Ectodermal cell (in vitro differentiated cells): ENCODE data around the gene ARID1A.

Experiments used
- H3K27ac ChIP-seq: 2 replicates; pipeline ENCODE4 v1.7.0; 2013; ENCODE audit warnings: mild to moderate bottlenecking, low read depth, low read length; ENCODE audit not compliant: insufficient read depth, poor library complexity, severe bottlenecking
- H3K27me3 ChIP-seq: 2 replicates; pipeline ENCODE4 v1.7.0; 2013; ENCODE audit warnings: mild to moderate bottlenecking, low read length; ENCODE audit not compliant: insufficient read depth, control insufficient read depth, poor library complexity, severe bottlenecking
- H3K36me3 ChIP-seq: one replicate; pipeline ENCODE4 v1.7.0; 2013; ENCODE audit warnings: low read length; ENCODE audit not compliant: control insufficient read depth, insufficient read depth
- H3K4me1 ChIP-seq: one replicate; pipeline ENCODE4 v1.7.0; 2013; ENCODE audit warnings: low read length; ENCODE audit not compliant: control insufficient read depth, insufficient read depth
- H3K4me3 ChIP-seq: 2 replicates; pipeline ENCODE4 v1.7.0; 2013; ENCODE audit warnings: low read depth, low read length, control low read depth; ENCODE audit not compliant: insufficient read depth
- H3K9me3 ChIP-seq: 2 replicates; pipeline ENCODE4 v1.7.0; 2013; ENCODE audit warnings: mild to moderate bottlenecking, low read length, moderate library complexity; ENCODE audit not compliant: control insufficient read depth
- WGBS, 2 experiments: methylation state at CpG; one replicate each; pipeline ENCODE4 v1.1.7; 2013; ENCODE audit warnings: missing lambda C conversion rate in 2 of 2; 5-methylcytosine and 5-hydroxymethylcytosine counted together

ARID1A gene

GRCh38 chr1:26690576-26691031, 5.2 kb upstream of the ARID1A start:
- Histone ChIP-seq H3K4me1 (peaks cover 21% of the 10 kb centered on the region), H3K27ac (peak overlapping the region; percentile 63), H3K36me3 (no peaks in the 10 kb centered on the region), H3K4me3 (no peak overlapping the region), H3K9me3 (no peaks in the 10 kb centered on the region), H3K27me3 (no peaks in the 10 kb centered on the region)

- no peaks in the 10 kb centered on the region for H3K27me3 ChIP-seq
- WGBS, 2 experiments = 1 to 2% methylated on average over 30 of the region's 30 CpGs
- no peaks in the 10 kb centered on the region for H3K9me3 ChIP-seq
- peaks cover 21% of the 10 kb centered on the region for H3K4me1 ChIP-seq
- H3K36me3 ChIP-seq = no peaks in the 10 kb centered on the region
- H3K27ac ChIP-seq = peak overlapping the region; percentile 96
- peak overlapping the region; percentile 53 for H3K4me3 ChIP-seq
Observed at GRCh38 chr1:26692211-26692792, 3.5 kb upstream of the ARID1A start.

GRCh38 chr1:26692793-26693490, 2.9 kb upstream of the ARID1A start:
- H3K9me3 ChIP-seq = no peaks in the 10 kb centered on the region
- H3K4me1 ChIP-seq = peaks cover 21% of the 10 kb centered on the region
- WGBS, 2 experiments = 0% methylated on average over 34 of the region's 34 CpGs
- H3K27me3 ChIP-seq = no peaks in the 10 kb centered on the region
- no peaks in the 10 kb centered on the region for H3K36me3 ChIP-seq
- H3K4me3 ChIP-seq = peak overlapping the region; percentile 53
- H3K27ac ChIP-seq = peak overlapping the region; percentile 96

- WGBS, 2 experiments = 37 to 41% methylated on average over 7 of the region's 7 CpGs
- Histone ChIP-seq H3K27me3 (no peaks in the 10 kb centered on the region), H3K36me3 (no peaks in the 10 kb centered on the region), H3K4me3 (peak overlapping the region; percentile 94), H3K27ac (peak overlapping the region; percentile 96), H3K4me1 (peaks cover 21% of the 10 kb centered on the region), H3K9me3 (no peaks in the 10 kb centered on the region)
Observed at GRCh38 chr1:26693599-26694572, 1.9 kb upstream of the ARID1A start.

GRCh38 chr1:26694638-26695355, 1.0 kb upstream of the ARID1A start:
- Histone ChIP-seq H3K4me3 (peak overlapping the region; percentile 94), H3K4me1 (peaks cover 27% of the 10 kb centered on the region), H3K27ac (peak overlapping the region; percentile 96), H3K9me3 (no peaks in the 10 kb centered on the region), H3K36me3 (no peaks in the 10 kb centered on the region), H3K27me3 (no peaks in the 10 kb centered on the region)
- WGBS, 2 experiments = 3% methylated on average over 14 of the region's 14 CpGs

GRCh38 chr1:26696119-26696653, 371 bp downstream of the ARID1A start:
- Histone ChIP-seq H3K4me1 (peaks cover 32% of the 10 kb centered on the region), H3K9me3 (no peaks in the 10 kb centered on the region), H3K27ac (peak overlapping the region; percentile 96), H3K4me3 (peak overlapping the region; percentile 94), H3K27me3 (no peaks in the 10 kb centered on the region), H3K36me3 (no peaks in the 10 kb centered on the region)
- 0 to 1% methylated on average over 67 to 72 of the region's 72 CpGs for WGBS, 2 experiments

GRCh38 chr1:26696654-26697430, 1.0 kb downstream of the ARID1A start:
- no peaks in the 10 kb centered on the region for H3K36me3 ChIP-seq
- no peaks in the 10 kb centered on the region for H3K27me3 ChIP-seq
- no peaks in the 10 kb centered on the region for H3K9me3 ChIP-seq
- peaks cover 37% of the 10 kb centered on the region for H3K4me1 ChIP-seq
- H3K4me3 ChIP-seq = peak overlapping the region; percentile 94
- 0% methylated on average over 98 of the region's 98 CpGs for WGBS, 2 experiments
- peak overlapping the region; percentile 86 for H3K27ac ChIP-seq

GRCh38 chr1:26697431-26697977, 1.7 kb downstream of the ARID1A start:
- peak overlapping the region; percentile 67 for H3K27ac ChIP-seq
- H3K4me3 ChIP-seq = peak overlapping the region; percentile 94
- no peaks in the 10 kb centered on the region for H3K9me3 ChIP-seq
- WGBS, 2 experiments = 0 to 1% methylated on average over 26 to 29 of the region's 30 CpGs
- no peaks in the 10 kb centered on the region for H3K36me3 ChIP-seq
- H3K27me3 ChIP-seq = no peaks in the 10 kb centered on the region
- peaks cover 42% of the 10 kb centered on the region for H3K4me1 ChIP-seq
